Psoas muscle (tissue), 8 donors: Measurements from ENCODE around the gene SAMD4A. TPM values are rescaled to one million over a fixed set of nuclear protein-coding genes. Genes with fewer than 3 reads are reported as not detected.

ENCODE experiments used
- ATAC-seq, 4 donors: fragments of 200-7000 bp; cut with Tn5 transposase; one replicate each; pipeline ENCODE4 v1.9.1; 2020; ENCODE audit warnings: moderate library complexity in 3 of 4, mild to moderate bottlenecking in 2 of 4
- DNase-seq, 2 donors: peaks; one replicate each; pipeline ENCODE4 v3.0.0-alpha.2; 2020
- H3K27ac ChIP-seq: fragments of 200-600 bp; one replicate; pipeline ENCODE4 v1.8.0; 2022
- H3K27me3 ChIP-seq, 3 donors: fragments of 200-600 bp in 1 of 3; one replicate each; pipeline versions ENCODE4 v1.6.1 to v1.8.0; 2013 to 2022; ENCODE audit warnings: low read length in 2 of 3, mild to moderate bottlenecking in 2 of 3, moderate library complexity in 1 of 3; ENCODE audit not compliant: insufficient read depth in 3 of 3
- H3K36me3 ChIP-seq, 2 donors: fragments of 200-600 bp in 1 of 2; one replicate each; pipeline versions ENCODE4 v1.6.1 to v1.8.0; 2013 to 2022; ENCODE audit warnings: low read depth in 1 of 2, mild to moderate bottlenecking in 1 of 2, moderate library complexity in 1 of 2; ENCODE audit not compliant: insufficient read depth in 1 of 2
- H3K4me1 ChIP-seq: fragments of 200-600 bp; one replicate; pipeline ENCODE4 v1.8.0; 2022
- H3K4me3 ChIP-seq: fragments of 200-600 bp; one replicate; pipeline ENCODE4 v1.8.0; 2022; ENCODE audit warnings: mild to moderate bottlenecking
- H3K9me3 ChIP-seq: fragments of 200-600 bp; one replicate; pipeline ENCODE4 v1.8.0; 2022
- CTCF ChIP-seq: fragments of 200-600 bp; IDR thresholded peaks from one replicate; pipeline ENCODE4 v1.8.0; 2022; ENCODE audit warnings: antibody characterized with exemption
- WGBS, 3 donors: extraction: QIAGEN DNeasy Blood & Tissue Kit; methylation state at CpG; one replicate each; pipeline versions ENCODE4 v1.1.6 to v1.1.7; 2013; 5-methylcytosine and 5-hydroxymethylcytosine counted together
- intact Hi-C, 2 donors: fragments of 100-400 bp; cut with DNase I; formaldehyde crosslinking; loops; one replicate each; pipeline versions ENCODE4 v1.11.0 to v1.14.2; 2022
- polyA plus RNA-seq, 3 donors: library from polyadenylated mRNA; stranded (reverse); fragments of 200-250 nt; gene quantifications; one replicate each; pipeline ENCODE4 v1.2.3, GENCODE V29; 2013
- total RNA-seq, 4 donors: library from RNA; stranded (reverse); fragmentation: NEBNext Ultra II Directional in 2 of 4; extraction: Animal tissue kit (Norgen Biotek cat#: 25700) in 2 of 4; gene quantifications; one replicate each; pipeline versions ENCODE4 v1.2.1 to v1.2.4, GENCODE V29; 2021 to 2023
- donor health status: healthy with polysubstance abuse.
- donor health status: DM: no; HTN: no; CAD: no; lungs with moderate emphysema.
- donor health status: Bipolar disorder and iron deficiency.
- donor health status: healthy.
- donor health status: DM: yes; HTN: yes; CAD: no.
- donor health status: DM: no; HTN: no; CAD: no.
- donor health status: DM: no; HTN: no; CAD: no.
- donor health status: DM: yes; HTN: yes; CAD: no.

SAMD4A gene
- total and polyA plus RNA-seq, 7 donors = 9.6 to 139 (median 67.9) TPM

- 88 to 98% (median 95%) methylated on average over 3 of the region's 3 CpGs for WGBS, 3 donors
- no peaks in the 10 kb centered on the region for H3K36me3 ChIP-seq
- no peak for TF ChIP-seq CTCF
- DNase-seq (no peak), ATAC-seq (no peak)
- H3K27me3 ChIP-seq = no peaks in the 10 kb centered on the region
- intact Hi-C loops = no loop called here
- H3K4me1 ChIP-seq = peaks cover 43% of the 10 kb centered on the region
- H3K4me3 ChIP-seq = no peak overlapping the region
- peak overlapping the region; percentile 48 for H3K27ac ChIP-seq
- no peaks in the 10 kb centered on the region for H3K9me3 ChIP-seq
Measured at GRCh38 chr14:54682578-54682977, 115.7 kb downstream of the SAMD4A start.

- H3K9me3 ChIP-seq = no peaks in the 10 kb centered on the region
- DNase-seq (peak; percentile 64 to 77), ATAC-seq (no peak)
- intact Hi-C loops = no loop called here
- peak overlapping the region; percentile 88 for H3K27ac ChIP-seq
- 25 to 35% (median 29%) methylated on average over 8 of the region's 8 CpGs for WGBS, 3 donors
- H3K36me3 ChIP-seq = no peaks in the 10 kb centered on the region
- no peaks in the 10 kb centered on the region for H3K27me3 ChIP-seq
- no peak overlapping the region for H3K4me3 ChIP-seq
- TF ChIP-seq CTCF = no peak
- peaks cover 41% of the 10 kb centered on the region for H3K4me1 ChIP-seq
Measured at GRCh38 chr14:54683882-54684794, 117.2 kb downstream of the SAMD4A start.

- Histone ChIP-seq H3K4me1 (peaks cover 42% of the 10 kb centered on the region), H3K27ac (peak overlapping the region; percentile 88), H3K27me3 (no peaks in the 10 kb centered on the region), H3K4me3 (no peak overlapping the region), H3K36me3 (no peaks in the 10 kb centered on the region), H3K9me3 (no peaks in the 10 kb centered on the region)
- no peak for TF ChIP-seq CTCF
- no peak for DNase-seq
- no peak for ATAC-seq
- WGBS, 3 donors = 83 to 90% (median 89%) methylated on average over 4 of the region's 4 CpGs
- intact Hi-C loops = no loop called here
Measured at GRCh38 chr14:54685286-54685845, 118.4 kb downstream of the SAMD4A start.

- Histone ChIP-seq H3K4me3 (peak overlapping the region; percentile 12), H3K27me3 (no peaks in the 10 kb centered on the region), H3K4me1 (peaks cover 49% of the 10 kb centered on the region), H3K9me3 (no peaks in the 10 kb centered on the region), H3K27ac (peak overlapping the region; percentile 88), H3K36me3 (no peaks in the 10 kb centered on the region)
- TF ChIP-seq CTCF = no peak
- peak; percentile 46 to 68 for DNase-seq
- intact Hi-C loops = loop anchor here in 1 of 2 donors (2.0 kb wide), 1 partner anchor 34 kb away; no protein-coding TSS in a partner anchor
- 17 to 20% (median 19%) methylated on average over 8 of the region's 8 CpGs for WGBS, 3 donors
- peak; percentile 36 to 78 (median 64) for ATAC-seq
Measured at GRCh38 chr14:54686219-54686870, 119.4 kb downstream of the SAMD4A start.
